Esophagus squamous epithelium (tissue), 5 donors: Measurements from ENCODE around the gene BPGM. TPM values are rescaled to one million over a fixed set of nuclear protein-coding genes. Genes with fewer than 3 reads are reported as not detected.
"Not testable (repeated sequence)": the region's sequence is repeated elsewhere in the genome, so short reads cannot be mapped to it uniquely, and the experiment has no call there.

Experiments used
- DNase-seq: peaks from one replicate; lab custom pipeline; 2025; lab: John Stamatoyannopoulos, UW
- H3K27ac ChIP-seq, 4 donors: fragments of 200-600 bp; sonication (generic); one replicate each; pipeline ENCODE4 v1.5.1; 2016 to 2019; ENCODE audit warnings: mild to moderate bottlenecking in 1 of 4
- H3K27me3 ChIP-seq, 4 donors: fragments of 200-600 bp; sonication (generic); 1 replicate in 3 of 4; 2 replicates in 1 of 4; pipeline versions ENCODE4 v1.5.1 to v1.6.0; 2017 to 2021; ENCODE audit warnings: antibody characterized with exemption in 1 of 4
- H3K36me3 ChIP-seq, 3 donors: fragments of 200-600 bp; sonication (generic); one replicate each; pipeline ENCODE4 v1.5.1; 2016 to 2019
- H3K4me1 ChIP-seq, 3 donors: fragments of 200-600 bp; sonication (generic); one replicate each; pipeline ENCODE4 v1.5.1; 2017 to 2019
- H3K4me3 ChIP-seq, 4 donors: fragments of 200-600 bp; sonication (generic); 1 replicate in 3 of 4; 2 replicates in 1 of 4; pipeline ENCODE4 v1.5.1; 2016 to 2019; ENCODE audit warnings: mild to moderate bottlenecking in 2 of 4, moderate library complexity in 1 of 4
- H3K9me3 ChIP-seq, 3 donors: fragments of 200-600 bp; sonication (generic); one replicate each; pipeline ENCODE4 v1.5.1; 2016 to 2019
- CTCF ChIP-seq, 6 experiments: fragments of 450-650 bp in 4 of 6; fragments of 200-600 bp in 2 of 6; sonication (generic) in 2 of 6; IDR thresholded peaks; one replicate each; pipeline ENCODE4 v1.5.1; 2016 to 2019; ENCODE audit warnings: antibody characterized with exemption in 6 of 6, mild to moderate bottlenecking in 4 of 6, moderate library complexity in 4 of 6
- POLR2A ChIP-seq, 4 donors: fragments of 450-650 bp; IDR thresholded peaks; one replicate each; pipeline ENCODE4 v1.6.1; 2017; ENCODE audit warnings: antibody characterized with exemption in 4 of 4, mild to moderate bottlenecking in 4 of 4, moderate library complexity in 3 of 4
- WGBS, 2 donors: methylation state at CpG; one replicate each; pipeline ENCODE4 v1.1.5; 2018; 5-methylcytosine and 5-hydroxymethylcytosine counted together
- intact Hi-C: fragments of 100-400 bp; cut with DNase I; formaldehyde crosslinking; loops from one replicate; pipeline ENCODE4 v1.15.0; 2022
- total RNA-seq, 4 donors: library from RNA; depleted of rRNA; stranded (reverse); fragments of >200 nt; gene quantifications; one replicate each; pipeline ENCODE4 v1.1.0, GENCODE V29; 2016
- donor health status: DM: yes; HTN: yes; CAD: no.

The BPGM gene
- total RNA-seq, 4 donors from 2014 or later, result 4.4 to 16.8 (median 11.3) TPM

- no peak for DNase-seq
- WGBS, 2 donors, result 80 to 89% methylated on average over 2 to 4 of the region's 4 CpGs
- Histone ChIP-seq H3K27me3 (no peaks in the 10 kb centered on the region), H3K4me3 (no peak overlapping the region), H3K27ac (no peak overlapping the region), H3K4me1 (no peaks in the 10 kb centered on the region), H3K9me3 (no peaks in the 10 kb centered on the region), H3K36me3 (no peaks in the 10 kb centered on the region)
- intact Hi-C loops, result no loop called here
- TF ChIP-seq POLR2A (IDR thresholded peaks at IDR 0.05), result no peak
These were observed 9.2 kb upstream of the BPGM start for GRCh38 chr7:134637441-134637840.

- Histone ChIP-seq H3K4me3 (no peak overlapping the region), H3K27me3 (no peaks in the 10 kb centered on the region), H3K9me3 (no peaks in the 10 kb centered on the region), H3K27ac (no peak overlapping the region), H3K36me3 (no peaks in the 10 kb centered on the region), H3K4me1 (no peaks in the 10 kb centered on the region)
- intact Hi-C loops, result no loop called here
- no peak for DNase-seq
- WGBS, 2 donors, result 44 to 47% methylated on average over 7 of the region's 7 CpGs
- no peak for TF ChIP-seq POLR2A (IDR thresholded peaks at IDR 0.05)
These were observed 8.5 kb upstream of the BPGM start for GRCh38 chr7:134637934-134638719.

GRCh38 chr7:134639061-134639460, 7.6 kb upstream of the BPGM start:
- DNase-seq, result no peak
- H3K9me3 ChIP-seq, result no peaks in the 10 kb centered on the region
- no peaks in the 10 kb centered on the region for H3K27me3 ChIP-seq
- no peak overlapping the region for H3K4me3 ChIP-seq
- 77 to 85% methylated on average over 3 of the region's 3 CpGs for WGBS, 2 donors
- no peak overlapping the region for H3K27ac ChIP-seq
- no peaks in the 10 kb centered on the region for H3K4me1 ChIP-seq
- TF ChIP-seq CTCF (IDR thresholded peaks at IDR 0.05) (no peak), POLR2A (IDR thresholded peaks at IDR 0.05) (no peak)
- H3K36me3 ChIP-seq, result no peaks in the 10 kb centered on the region
- intact Hi-C loops, result no loop called here

- intact Hi-C loops, result no loop called here
- TF ChIP-seq POLR2A (IDR thresholded peaks at IDR 0.05) (no peak), CTCF (IDR thresholded peaks at IDR 0.05) (no peak)
- DNase-seq, result no peak
- Histone ChIP-seq H3K4me1 (peaks cover 0 to 2% (median under 1%) of the 10 kb centered on the region in 3 donors), H3K27me3 (no peaks in the 10 kb centered on the region), H3K36me3 (no peaks in the 10 kb centered on the region), H3K4me3 (no peak overlapping the region), H3K9me3 (no peaks in the 10 kb centered on the region), H3K27ac (no peak overlapping the region)
- 87 to 90% methylated on average over 4 of the region's 4 CpGs for WGBS, 2 donors
These were observed 6.9 kb upstream of the BPGM start for GRCh38 chr7:134639683-134640279.

- H3K27me3 ChIP-seq, result no peaks in the 10 kb centered on the region
- TF ChIP-seq POLR2A (IDR thresholded peaks at IDR 0.05), result no peak
- no peak for TF ChIP-seq CTCF (IDR thresholded peaks at IDR 0.05)
- intact Hi-C loops, result no loop called here
- H3K27ac ChIP-seq, result no peak overlapping the region
- H3K4me3 ChIP-seq, result no peak overlapping the region
- no peak for DNase-seq
- no peaks in the 10 kb centered on the region for H3K36me3 ChIP-seq
- WGBS, 2 donors, result 85 to 89% methylated on average over 3 of the region's 3 CpGs
- peaks cover 10 to 14% (median 11%) of the 10 kb centered on the region in 3 donors for H3K4me1 ChIP-seq
- no peaks in the 10 kb centered on the region for H3K9me3 ChIP-seq
These were observed 5.6 kb upstream of the BPGM start for GRCh38 chr7:134640842-134641715.

GRCh38 chr7:134641981-134642380, 4.7 kb upstream of the BPGM start:
- DNase-seq, H3K36me3 ChIP-seq, H3K27me3 ChIP-seq, intact Hi-C loops, H3K4me3 ChIP-seq, H3K9me3 ChIP-seq, H3K27ac ChIP-seq: not testable (repeated sequence)
- peaks cover 10 to 14% (median 12%) of the 10 kb centered on the region in 3 donors for H3K4me1 ChIP-seq
- 91 to 94% methylated on average over 4 of the region's 4 CpGs for whole genome bisulfite sequencing, 2 donors
